C4-2B (cell line): Measurements from ENCODE around the gene NPHP4.
"Not testable (repeated sequence)": the region's sequence is repeated elsewhere in the genome, so short reads cannot be mapped to it uniquely, and the experiment has no call there.

Experiments
- H3K27ac ChIP-seq: fragments of 450-650 bp; 2 replicates; pipeline ENCODE4 v1.5.1; 2017
- ZFX ChIP-seq: fragments of 450-650 bp; IDR thresholded peaks from 2 replicates; pipeline ENCODE4 v1.6.1; 2017
- TF ChIP-seq, protein P1 (sequence below): fragments of 450-650 bp; conservative IDR thresholded peaks from 2 replicates; pipeline ENCODE4 v1.5.1; 2017; ENCODE audit warnings: mild to moderate bottlenecking

NPHP4 gene

DNA sequence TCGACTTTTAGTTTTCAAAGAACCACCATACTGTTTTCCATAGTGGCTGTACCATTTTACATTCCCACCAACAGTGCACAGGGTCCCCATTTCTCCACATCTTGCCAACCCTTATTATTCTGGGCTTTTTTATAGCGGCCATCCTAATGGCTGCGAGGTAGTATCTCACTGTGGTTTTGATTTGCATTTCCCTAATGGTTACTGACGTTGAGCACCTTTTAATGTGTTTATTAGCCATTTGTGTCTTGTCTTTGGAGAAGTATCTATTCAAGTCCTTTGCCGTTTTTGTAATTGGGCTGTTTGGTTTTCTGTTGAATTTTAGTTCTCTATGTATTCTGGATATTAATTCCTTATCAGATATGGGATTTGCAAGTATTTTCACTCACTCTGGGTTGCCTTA is 31.1 kb upstream of the NPHP4 start:
- TF ChIP-seq, protein P1, sequence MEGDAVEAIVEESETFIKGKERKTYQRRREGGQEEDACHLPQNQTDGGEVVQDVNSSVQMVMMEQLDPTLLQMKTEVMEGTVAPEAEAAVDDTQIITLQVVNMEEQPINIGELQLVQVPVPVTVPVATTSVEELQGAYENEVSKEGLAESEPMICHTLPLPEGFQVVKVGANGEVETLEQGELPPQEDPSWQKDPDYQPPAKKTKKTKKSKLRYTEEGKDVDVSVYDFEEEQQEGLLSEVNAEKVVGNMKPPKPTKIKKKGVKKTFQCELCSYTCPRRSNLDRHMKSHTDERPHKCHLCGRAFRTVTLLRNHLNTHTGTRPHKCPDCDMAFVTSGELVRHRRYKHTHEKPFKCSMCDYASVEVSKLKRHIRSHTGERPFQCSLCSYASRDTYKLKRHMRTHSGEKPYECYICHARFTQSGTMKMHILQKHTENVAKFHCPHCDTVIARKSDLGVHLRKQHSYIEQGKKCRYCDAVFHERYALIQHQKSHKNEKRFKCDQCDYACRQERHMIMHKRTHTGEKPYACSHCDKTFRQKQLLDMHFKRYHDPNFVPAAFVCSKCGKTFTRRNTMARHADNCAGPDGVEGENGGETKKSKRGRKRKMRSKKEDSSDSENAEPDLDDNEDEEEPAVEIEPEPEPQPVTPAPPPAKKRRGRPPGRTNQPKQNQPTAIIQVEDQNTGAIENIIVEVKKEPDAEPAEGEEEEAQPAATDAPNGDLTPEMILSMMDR, result no peak
- no peak for TF ChIP-seq ZFX
- no peak overlapping the region for H3K27ac ChIP-seq

DNA sequence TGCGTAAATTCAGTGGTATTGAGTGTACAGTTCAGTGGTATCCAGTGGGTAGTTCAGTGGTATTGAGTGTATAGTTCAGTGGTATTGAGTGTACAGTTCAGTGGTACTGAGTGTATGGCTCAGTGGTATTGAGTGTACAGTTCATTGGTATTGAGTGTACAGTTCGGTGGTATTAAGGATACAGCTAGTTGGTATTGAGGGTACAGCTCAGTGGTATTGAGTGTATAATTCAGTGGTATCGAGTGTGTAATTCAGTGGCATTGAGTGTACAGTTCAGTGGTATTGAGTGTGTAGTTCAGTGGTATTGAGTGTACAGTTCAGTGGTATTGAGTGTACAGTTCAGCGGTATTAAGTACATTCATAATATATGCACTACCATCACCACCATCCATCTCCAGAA is 30.0 kb upstream of the NPHP4 start:
- TF ChIP-seq, protein P1, result no peak
- no peak for TF ChIP-seq ZFX
- H3K27ac ChIP-seq, result no peak overlapping the region

DNA sequence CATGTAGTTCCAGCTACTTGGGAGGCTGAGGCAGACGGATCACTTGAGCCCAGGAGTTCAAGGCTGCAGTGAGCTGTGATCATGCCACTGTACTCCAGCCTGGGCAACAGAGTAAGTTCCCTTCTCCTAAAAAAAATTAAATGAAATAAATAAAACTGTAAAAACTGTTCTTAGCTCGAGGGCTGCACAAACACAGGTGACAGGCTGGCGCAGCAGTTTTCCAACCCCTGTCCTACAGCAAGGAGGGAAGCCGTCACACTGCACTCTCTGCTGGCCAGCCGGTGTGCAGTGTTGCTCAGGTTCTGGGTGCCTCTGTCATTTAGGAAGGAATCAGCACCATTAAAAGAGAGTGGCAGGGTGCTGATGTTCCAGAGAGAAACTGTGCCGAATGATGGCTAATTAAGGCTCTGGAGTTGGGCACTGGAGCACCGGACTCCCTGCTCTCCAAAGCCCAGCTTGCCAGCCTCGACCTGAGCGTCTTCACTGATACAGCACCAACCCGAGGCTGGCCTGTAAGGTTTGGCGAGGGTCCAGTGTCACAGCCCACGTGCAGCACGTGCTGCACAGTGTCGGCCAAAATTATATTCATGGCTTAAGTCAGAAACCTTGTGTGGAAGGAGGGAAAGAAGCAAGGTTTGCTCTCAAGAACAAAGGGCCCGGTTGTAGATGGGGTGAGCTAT is 27.1 kb upstream of the NPHP4 start:
- no peak for TF ChIP-seq ZFX
- TF ChIP-seq, protein P1, result no peak
- H3K27ac ChIP-seq, result no peak overlapping the region

DNA sequence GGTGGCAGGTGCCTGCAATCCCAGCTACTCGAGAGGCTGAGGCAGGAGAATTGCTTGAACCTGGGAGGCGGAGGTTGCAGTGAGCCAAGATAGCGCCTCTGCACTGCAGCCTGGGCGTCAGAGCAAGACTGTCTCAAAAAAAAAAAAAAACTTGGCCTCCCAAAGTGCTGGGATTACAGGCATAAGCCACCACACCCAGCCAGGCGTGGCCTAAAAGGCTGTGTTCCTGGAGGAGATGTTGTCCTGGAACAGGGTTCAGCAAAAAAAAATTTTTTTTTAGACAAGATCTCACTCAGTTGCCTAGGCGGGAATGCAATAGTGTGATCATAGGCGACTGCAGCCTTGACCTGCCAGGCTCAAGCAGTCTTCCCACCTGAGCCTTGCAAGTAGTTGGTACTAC is 25.4 kb upstream of the NPHP4 start:
- not testable (repeated sequence) for H3K27ac ChIP-seq

DNA sequence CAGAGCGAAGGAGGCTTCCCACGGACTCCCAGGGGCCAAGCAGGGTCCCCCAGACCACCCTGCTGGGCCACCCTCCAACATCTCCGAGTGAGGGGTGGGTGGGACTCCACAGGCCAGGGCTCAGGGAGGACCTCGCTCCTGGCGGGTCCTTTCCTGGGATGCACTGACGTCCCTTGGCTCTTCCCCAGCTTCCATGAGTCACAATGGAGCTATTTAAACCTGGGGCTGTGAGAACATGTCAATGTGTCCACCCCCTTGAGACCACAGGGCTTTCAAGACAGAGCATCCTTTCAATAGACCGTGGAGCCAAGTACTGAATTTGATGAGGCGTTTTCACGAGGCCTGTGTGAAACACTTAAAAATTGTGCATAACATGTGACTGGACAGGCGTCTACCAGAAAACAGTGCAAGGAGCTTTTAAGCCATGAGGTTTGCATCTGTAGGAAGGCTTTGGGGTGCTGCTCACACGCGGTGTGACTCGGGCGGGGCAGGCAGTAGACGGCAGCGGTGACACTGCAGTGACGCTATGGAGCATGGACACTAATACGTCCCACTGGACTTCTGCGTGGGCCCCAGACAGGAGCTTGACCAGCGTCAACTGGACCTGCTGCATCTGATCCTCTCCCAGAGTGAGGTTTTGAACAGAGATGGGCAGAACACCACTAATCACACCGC is 24.1 kb upstream of the NPHP4 start:
- no peak overlapping the region for H3K27ac ChIP-seq
- no peak for TF ChIP-seq ZFX
- TF ChIP-seq, protein P1, result no peak

DNA sequence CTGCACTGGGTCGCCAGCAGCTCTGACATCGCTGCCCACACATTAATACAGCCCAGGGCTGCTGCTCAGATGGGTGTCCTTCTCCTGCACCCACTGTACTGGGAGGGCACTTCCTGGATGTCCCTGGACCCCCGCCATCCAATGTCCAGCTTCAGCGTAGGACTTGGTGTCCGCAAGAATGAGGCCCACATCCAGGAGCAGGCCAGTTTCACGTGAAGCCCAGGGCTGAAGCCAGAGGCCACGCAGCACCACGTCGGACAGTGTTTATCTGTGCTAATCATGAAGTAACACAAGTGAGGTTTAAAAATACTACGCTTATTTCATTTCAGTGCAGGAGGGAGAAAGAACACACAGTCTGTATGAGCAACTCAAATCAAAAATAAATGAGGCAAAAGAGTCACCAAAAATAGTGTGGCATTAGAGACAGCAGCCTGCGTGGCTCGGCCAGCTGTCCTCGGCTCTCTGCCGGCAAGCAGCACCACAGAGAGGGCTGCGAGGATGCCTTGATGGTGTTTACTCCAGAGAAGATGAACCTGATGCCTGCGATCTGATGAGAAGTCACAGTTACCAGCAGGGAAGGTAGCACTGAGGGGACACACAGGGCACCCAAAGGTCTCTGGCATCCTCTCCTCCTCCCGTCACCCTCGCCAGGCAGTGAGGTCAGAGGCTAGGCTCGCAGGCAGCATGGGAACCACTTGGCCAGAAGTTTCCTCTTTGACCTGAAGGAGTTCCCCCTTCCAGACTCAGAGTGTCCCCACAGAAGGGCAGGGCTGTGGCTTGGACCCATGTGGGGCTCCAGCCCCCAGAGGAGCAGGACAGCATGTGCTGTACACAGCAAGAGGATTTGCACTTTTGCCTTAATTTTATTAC is 22.1 kb upstream of the NPHP4 start:
- no peak for TF ChIP-seq ZFX
- TF ChIP-seq, protein P1, result no peak
- no peak overlapping the region for H3K27ac ChIP-seq

DNA sequence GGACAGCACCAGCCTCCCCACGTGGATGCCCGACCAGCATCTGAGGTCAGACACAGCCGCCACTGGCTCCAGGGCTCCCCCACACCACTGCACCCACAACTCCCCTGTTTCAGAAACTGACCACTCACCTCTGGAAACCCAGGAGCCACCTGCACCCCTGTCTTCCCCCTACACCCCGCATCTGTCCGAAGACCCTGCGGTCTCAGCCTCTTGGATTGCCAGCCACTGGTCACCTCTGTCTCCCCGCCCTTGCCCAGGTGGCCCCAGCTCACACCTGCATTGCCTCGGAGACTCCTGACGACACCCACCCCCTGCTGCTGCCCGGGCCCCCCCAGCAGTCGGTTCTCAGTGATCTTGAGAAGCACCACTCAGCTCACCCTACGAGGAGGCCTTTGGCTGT is 21.3 kb upstream of the NPHP4 start:
- TF ChIP-seq, protein P1, result no peak
- no peak for TF ChIP-seq ZFX
- no peak overlapping the region for H3K27ac ChIP-seq
